ENCODE results near the gene KDM5B.
"Not testable (repeated sequence)": the region's sequence is repeated elsewhere in the genome, so short reads cannot be mapped to it uniquely, and the experiment has no call there.

The KDM5B gene

GRCh38 chr1:202756391-202756790 lies 51.8 kb downstream of the KDM5B start:
- ChIA-PET POLR2A (no interaction called here), CTCF (no interaction called here)
- no peak for DNase-seq (ENCODE audit: extremely low spot score)
- TF ChIP-seq TARDBP (IDR thresholded peaks at IDR 0.05) (no peak), ARNT (IDR thresholded peaks at IDR 0.05) (no peak), FOXK2 (IDR thresholded peaks at IDR 0.05) (no peak), BHLHE40 (IDR thresholded peaks at IDR 0.05; ENCODE audit: borderline replicate concordance) (no peak), NFRKB (IDR thresholded peaks at IDR 0.05) (no peak)

DNA sequence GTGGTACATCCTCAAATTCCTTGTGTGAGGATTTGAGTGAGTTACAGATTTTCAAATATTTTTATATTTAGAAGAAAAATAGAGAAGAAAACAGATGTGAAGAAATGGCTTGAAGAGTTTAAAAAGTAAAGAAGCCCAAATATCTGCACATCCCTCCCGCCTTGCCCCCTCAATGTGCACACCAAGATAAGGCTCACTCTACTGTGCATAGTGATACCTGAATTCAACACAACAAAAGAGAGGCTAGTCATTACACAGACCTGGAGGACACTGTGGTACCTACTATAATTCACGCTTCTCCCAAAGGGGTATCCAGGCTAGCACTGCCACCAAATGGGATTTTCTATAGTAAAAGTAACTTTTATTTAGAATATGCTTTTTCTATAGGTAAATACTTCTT lies 53.9 kb downstream of the KDM5B start:
- CTCF ChIA-PET: no interaction called here
- DNase-seq (ENCODE audit: extremely low spot score): no peak
- POLR2A ChIA-PET: no interaction called here
- TF ChIP-seq CTBP1 (IDR thresholded peaks at IDR 0.05; ENCODE audit: borderline replicate concordance) (no peak), PKNOX1 (IDR thresholded peaks at IDR 0.05) (no peak), ELF4 (IDR thresholded peaks at IDR 0.05) (no peak), L3MBTL2 (conservative IDR thresholded peaks at IDR 0.05) (no peak), SUZ12 (IDR thresholded peaks at IDR 0.05) (no peak), FOXM1 (IDR thresholded peaks at IDR 0.05; ENCODE audit: borderline replicate concordance) (no peak), SP1 (IDR thresholded peaks at IDR 0.05) (no peak), TARDBP (IDR thresholded peaks at IDR 0.05) (no peak), LEF1 (IDR thresholded peaks at IDR 0.05; ENCODE audit: borderline replicate concordance) (no peak), ARNT (IDR thresholded peaks at IDR 0.05) (no peak), BHLHE40 (IDR thresholded peaks at IDR 0.05; ENCODE audit: borderline replicate concordance) (no peak), FOXK2 (IDR thresholded peaks at IDR 0.05) (no peak), FOXA1 (IDR thresholded peaks at IDR 0.05) (no peak), NFRKB (IDR thresholded peaks at IDR 0.05) (no peak), ZNF384 (IDR thresholded peaks at IDR 0.05) (no peak), HDGF (IDR thresholded peaks at IDR 0.05; ENCODE audit: borderline replicate concordance) (no peak)

GRCh38 chr1:202752774-202753173 lies 55.4 kb downstream of the KDM5B start:
- ChIA-PET CTCF (no interaction called here), POLR2A (no interaction called here)
- TF ChIP-seq FOXA1 (IDR thresholded peaks at IDR 0.05): no peak
- TF ChIP-seq HDGF (IDR thresholded peaks at IDR 0.05; ENCODE audit: borderline replicate concordance): no peak
- no peak for DNase-seq (ENCODE audit: extremely low spot score)

DNA sequence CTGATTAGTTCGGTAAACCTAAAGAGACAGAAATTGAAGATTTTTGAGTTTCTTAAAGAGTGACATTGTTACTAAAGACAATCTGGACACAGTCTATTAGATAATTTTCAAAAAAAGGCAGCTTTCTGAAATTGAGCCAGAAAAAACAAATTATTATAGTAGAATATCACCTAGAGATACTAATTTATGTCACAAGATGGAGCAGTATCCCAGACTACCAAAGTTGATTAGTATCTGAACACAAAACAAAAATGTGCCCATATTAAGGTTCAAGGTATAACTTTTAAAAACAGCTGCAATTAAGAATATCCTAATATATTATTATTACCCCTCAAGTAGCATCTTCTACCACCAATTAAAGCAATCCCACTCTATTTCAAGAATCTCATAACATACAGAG lies 57.5 kb downstream of the KDM5B start:
- CTCF ChIA-PET: interaction anchor here (1.1 kb wide), 1 partner anchor 249 kb away, joined by 5 read pairs; no protein-coding TSS in a partner anchor
- TF ChIP-seq LEF1 (IDR thresholded peaks at IDR 0.05; ENCODE audit: borderline replicate concordance) (no peak), HDGF (IDR thresholded peaks at IDR 0.05; ENCODE audit: borderline replicate concordance) (no peak), FOXM1 (IDR thresholded peaks at IDR 0.05; ENCODE audit: borderline replicate concordance) (no peak), BHLHE40 (IDR thresholded peaks at IDR 0.05; ENCODE audit: borderline replicate concordance) (no peak), ELF4 (IDR thresholded peaks at IDR 0.05) (no peak), FOXA1 (IDR thresholded peaks at IDR 0.05) (no peak), NFRKB (IDR thresholded peaks at IDR 0.05) (no peak), CTBP1 (IDR thresholded peaks at IDR 0.05; ENCODE audit: borderline replicate concordance) (no peak), SP1 (IDR thresholded peaks at IDR 0.05) (no peak), ARNT (IDR thresholded peaks at IDR 0.05) (no peak), L3MBTL2 (conservative IDR thresholded peaks at IDR 0.05) (no peak), TARDBP (IDR thresholded peaks at IDR 0.05) (no peak), PKNOX1 (IDR thresholded peaks at IDR 0.05) (no peak), SUZ12 (IDR thresholded peaks at IDR 0.05) (no peak), ZNF384 (IDR thresholded peaks at IDR 0.05) (no peak), FOXK2 (IDR thresholded peaks at IDR 0.05) (no peak)
- DNase-seq (ENCODE audit: extremely low spot score): no peak
- POLR2A ChIA-PET: no interaction called here

DNA sequence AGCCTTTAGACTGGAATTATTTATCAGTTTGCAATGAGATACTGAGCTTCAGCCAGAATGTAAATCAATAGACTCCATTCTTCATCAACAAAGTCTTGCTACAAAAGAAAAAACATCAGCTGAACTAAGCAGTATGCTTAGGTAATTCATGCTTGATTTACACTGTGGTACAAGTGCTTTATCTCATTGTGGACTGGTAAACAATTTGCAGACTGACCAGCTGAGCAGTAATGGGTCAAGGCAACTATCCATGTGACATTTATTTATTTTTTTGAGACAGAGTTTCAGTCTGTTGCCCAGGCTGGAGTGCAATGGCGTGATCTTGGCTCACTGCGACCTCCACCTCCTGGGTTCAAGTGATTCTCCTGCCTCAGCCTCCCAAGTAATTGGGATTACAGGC lies 58.2 kb downstream of the KDM5B start:
- CTCF ChIA-PET: no interaction called here
- no peak for TF ChIP-seq NFRKB (IDR thresholded peaks at IDR 0.05)
- no peak for TF ChIP-seq FOXK2 (IDR thresholded peaks at IDR 0.05)
- TF ChIP-seq LEF1 (IDR thresholded peaks at IDR 0.05; ENCODE audit: borderline replicate concordance): no peak
- no peak for TF ChIP-seq SP1 (IDR thresholded peaks at IDR 0.05)
- no peak for TF ChIP-seq FOXM1 (IDR thresholded peaks at IDR 0.05; ENCODE audit: borderline replicate concordance)
- TF ChIP-seq TARDBP (IDR thresholded peaks at IDR 0.05): no peak
- TF ChIP-seq ELF4 (IDR thresholded peaks at IDR 0.05): no peak
- TF ChIP-seq BHLHE40 (IDR thresholded peaks at IDR 0.05; ENCODE audit: borderline replicate concordance): no peak
- no peak for TF ChIP-seq CTBP1 (IDR thresholded peaks at IDR 0.05; ENCODE audit: borderline replicate concordance)
- no peak for TF ChIP-seq ZNF384 (IDR thresholded peaks at IDR 0.05)
- TF ChIP-seq HDGF (IDR thresholded peaks at IDR 0.05; ENCODE audit: borderline replicate concordance): no peak
- POLR2A ChIA-PET: no interaction called here
- no peak for DNase-seq (ENCODE audit: extremely low spot score)

DNA sequence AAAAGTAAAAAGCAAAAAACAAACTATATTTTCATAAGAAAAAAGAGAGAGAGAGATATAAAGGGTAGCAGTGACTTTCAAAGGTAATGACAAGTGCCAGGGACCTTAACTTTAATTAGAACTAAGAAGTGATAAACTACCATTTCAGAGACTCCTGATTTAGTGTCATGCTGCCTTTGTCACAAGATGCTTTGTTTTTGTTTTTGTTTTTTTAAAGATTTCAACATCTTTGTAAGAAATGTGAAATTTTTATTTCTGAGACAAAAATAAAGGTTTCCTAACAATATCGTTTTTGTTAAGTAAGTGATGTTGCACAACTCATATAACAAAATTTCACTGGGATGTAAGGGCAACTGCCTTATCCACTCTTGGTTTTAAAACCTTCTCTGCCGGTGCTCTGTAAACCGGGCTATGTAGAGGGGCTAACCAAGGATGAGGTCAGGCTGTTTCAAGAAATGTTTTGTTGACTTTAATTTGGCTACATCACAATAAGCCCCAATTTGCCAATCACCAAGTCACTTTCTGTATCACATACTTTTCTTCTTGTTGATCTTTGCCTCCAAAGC lies 62.8 kb downstream of the KDM5B start:
- no peak for DNase-seq (ENCODE audit: extremely low spot score)
- no peak for TF ChIP-seq FOXM1 (IDR thresholded peaks at IDR 0.05; ENCODE audit: borderline replicate concordance)
- no peak for TF ChIP-seq FOXA1 (IDR thresholded peaks at IDR 0.05)
- TF ChIP-seq TARDBP (IDR thresholded peaks at IDR 0.05): no peak
- TF ChIP-seq FOXK2 (IDR thresholded peaks at IDR 0.05): no peak
- TF ChIP-seq ELF4 (IDR thresholded peaks at IDR 0.05): no peak
- TF ChIP-seq ARNT (IDR thresholded peaks at IDR 0.05): no peak
- TF ChIP-seq SUZ12 (IDR thresholded peaks at IDR 0.05): no peak
- no peak for TF ChIP-seq LEF1 (IDR thresholded peaks at IDR 0.05; ENCODE audit: borderline replicate concordance)
- no peak for TF ChIP-seq ZNF384 (IDR thresholded peaks at IDR 0.05)
- no peak for TF ChIP-seq NFRKB (IDR thresholded peaks at IDR 0.05)
- no peak for TF ChIP-seq BHLHE40 (IDR thresholded peaks at IDR 0.05; ENCODE audit: borderline replicate concordance)
- TF ChIP-seq CTBP1 (IDR thresholded peaks at IDR 0.05; ENCODE audit: borderline replicate concordance): no peak
- no peak for TF ChIP-seq HDGF (IDR thresholded peaks at IDR 0.05; ENCODE audit: borderline replicate concordance)
- TF ChIP-seq SP1 (IDR thresholded peaks at IDR 0.05): no peak
- no peak for TF ChIP-seq L3MBTL2 (conservative IDR thresholded peaks at IDR 0.05)
- ChIA-PET CTCF (no interaction called here), POLR2A (no interaction called here)

- CTCF ChIA-PET; DNase-seq (ENCODE audit: extremely low spot score); POLR2A ChIA-PET: not testable (repeated sequence)
Observed at GRCh38 chr1:202744770-202745169, 63.5 kb downstream of the KDM5B start.

All from HEK293T (cell line).